Non-pigmented ciliary epithelial cell (primary cell): ENCODE results near the gene PLPPR3.
"Not testable (repeated sequence)": the region's sequence is repeated elsewhere in the genome, so short reads cannot be mapped to it uniquely, and the experiment has no call there.

Experiments used
- DNase-seq: peaks from one replicate; pipeline ENCODE4 v3.0.0-alpha.2; 2010; ENCODE audit warnings: low read depth

Gene PLPPR3

GRCh38 chr19:821825-822503, at the start of gene PLPPR3:
TSS of gene PLPPR3 (minus strand) at chr19:821955. CDS start at chr19:821559, 396 bp downstream.
- DNase-seq: no peak

DNA sequence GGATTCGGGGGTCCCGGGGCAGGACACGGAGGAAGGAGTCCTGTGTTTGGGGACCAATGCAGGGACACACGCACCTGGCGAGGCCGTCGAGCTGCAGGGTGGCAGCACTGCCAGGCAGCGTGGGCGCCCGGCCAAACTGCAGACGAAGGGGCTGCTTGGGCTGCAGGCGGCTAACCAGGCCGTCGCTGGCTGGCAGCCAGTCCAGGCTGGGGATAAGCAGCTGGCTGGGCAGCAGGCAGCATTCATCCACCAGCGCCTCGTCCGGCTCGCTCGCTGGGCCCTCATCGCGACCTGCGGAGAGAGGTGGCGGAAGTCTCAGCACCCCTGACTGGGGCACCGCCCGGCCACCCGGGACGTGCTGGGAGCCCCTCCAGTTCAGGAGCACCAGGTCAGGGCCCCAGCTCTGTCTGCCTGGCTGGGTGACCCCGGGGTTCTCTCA, 49.2 kb upstream of the PLPPR3 start:
- DNase-seq: no peak

DNA sequence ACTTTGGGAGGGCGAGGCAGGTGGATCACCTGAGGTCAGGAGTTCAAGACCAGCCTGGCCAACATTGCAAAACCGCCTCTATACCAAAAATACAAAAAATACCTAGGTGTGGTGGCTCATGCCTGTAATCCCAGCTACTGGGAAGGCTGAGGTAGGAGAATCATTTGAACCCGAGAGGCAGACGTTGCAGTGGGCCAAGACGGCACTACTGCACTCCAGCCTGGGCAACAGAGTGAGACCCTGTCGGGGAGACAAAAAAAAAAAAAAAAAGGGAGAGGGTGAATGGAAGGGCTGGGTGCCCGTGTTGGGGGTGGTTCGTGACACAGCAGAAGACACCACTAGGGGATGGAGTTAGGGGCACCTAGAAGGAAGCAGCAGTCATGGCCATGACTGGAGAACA, 48.6 kb upstream of the PLPPR3 start:
- DNase-seq: no peak

DNA sequence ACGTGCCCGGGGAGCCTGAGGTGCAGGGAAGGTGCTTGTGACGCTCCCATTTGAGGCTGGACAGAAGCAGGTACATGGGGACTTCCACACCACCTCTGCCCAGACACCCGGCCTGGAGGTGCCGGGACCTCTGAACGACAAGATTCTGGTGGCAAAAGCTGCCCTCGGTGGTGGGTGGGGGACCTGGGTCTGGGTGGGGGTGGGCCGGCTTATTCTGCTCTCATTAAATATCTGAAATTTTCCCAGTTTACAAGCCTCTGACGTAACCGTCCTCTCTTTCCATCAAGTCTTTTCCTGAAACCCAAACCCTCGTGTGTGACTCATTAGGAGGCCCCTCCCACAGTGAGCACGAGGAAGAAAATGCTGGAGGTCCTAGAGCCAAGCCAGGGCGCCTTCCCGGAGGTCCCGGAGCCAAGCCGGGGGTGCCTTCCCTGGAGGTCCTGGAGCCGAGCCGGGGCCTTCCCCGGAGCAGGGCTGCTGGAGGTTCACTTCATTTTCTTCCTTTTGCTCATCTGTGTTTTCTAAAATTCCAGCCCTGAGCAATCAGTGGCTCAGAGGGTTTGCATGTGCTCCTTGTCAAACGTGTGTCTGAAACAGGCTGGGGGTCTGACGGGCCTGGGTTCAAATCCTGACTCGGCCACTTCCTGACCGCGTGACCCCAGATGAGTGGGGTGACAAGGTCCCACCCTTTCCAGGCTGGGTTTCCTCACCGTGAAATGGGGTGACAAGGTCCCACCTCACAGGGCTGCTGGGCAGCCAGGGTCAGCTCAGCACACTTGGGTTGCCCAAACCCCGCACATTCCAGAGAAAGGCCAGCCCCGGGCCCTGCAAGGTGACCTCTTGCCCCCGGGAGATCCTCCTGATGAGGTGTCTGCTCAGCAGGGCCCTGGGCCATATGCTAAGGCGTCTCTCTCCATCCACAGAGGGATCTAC, 47.8 kb upstream of the PLPPR3 start:
- DNase-seq: peak; percentile 73

- DNase-seq: no peak
Measured at GRCh38 chr19:868458-869244, 46.9 kb upstream of the PLPPR3 start.

DNA sequence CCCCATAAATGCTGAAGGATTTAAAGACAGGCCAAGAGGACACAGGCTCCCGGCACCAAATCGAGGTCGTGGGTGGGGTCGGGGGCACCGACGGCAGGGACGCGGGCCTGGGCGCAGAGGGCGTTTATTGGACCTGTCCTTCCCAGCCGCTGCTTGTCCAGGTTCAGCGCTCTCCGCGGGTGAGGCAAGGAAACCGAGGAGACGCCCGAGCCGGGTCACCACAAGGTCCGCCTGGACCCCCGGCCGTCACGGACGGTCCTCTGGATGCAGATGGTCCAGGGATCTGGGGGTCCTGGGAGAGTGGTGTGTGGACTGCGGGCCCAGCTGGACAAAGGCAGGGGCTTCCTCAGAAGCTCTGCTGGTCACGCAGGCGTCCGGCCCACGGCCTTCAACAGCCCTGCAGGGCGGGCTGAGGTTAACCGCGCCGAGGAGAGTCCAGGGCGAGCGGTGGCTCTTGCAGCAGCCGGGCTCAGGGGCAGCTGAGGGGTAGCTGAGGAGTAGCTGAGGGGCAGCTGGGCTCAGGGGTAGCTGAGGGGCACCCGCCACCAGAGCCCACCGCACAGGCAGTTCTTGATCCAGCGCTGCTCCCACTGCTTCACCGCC, 46.2 kb upstream of the PLPPR3 start:
- no peak for DNase-seq

- no peak for DNase-seq
Measured at GRCh38 chr19:867301-867793, 45.6 kb upstream of the PLPPR3 start.

GRCh38 chr19:866769-867300, 45.1 kb upstream of the PLPPR3 start:
- DNase-seq: no peak

DNA sequence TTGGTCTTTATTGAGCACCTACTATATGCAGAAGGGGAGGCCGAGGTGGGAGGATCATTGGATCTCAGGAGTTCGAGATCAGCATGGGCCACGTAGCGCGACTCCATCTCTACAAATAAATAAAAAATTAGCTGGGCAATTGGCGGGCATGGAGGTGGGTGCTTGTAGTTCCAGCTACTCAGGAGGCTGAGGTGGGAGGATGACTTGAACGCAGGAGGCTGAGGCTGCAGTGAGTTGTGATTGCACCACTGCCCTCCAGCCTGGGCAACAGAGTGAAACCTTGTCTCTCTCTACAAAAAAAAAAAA, 41.5 kb upstream of the PLPPR3 start:
- no peak for DNase-seq

GRCh38 chr19:862581-863314, 41.0 kb upstream of the PLPPR3 start:
- DNase-seq: no peak

- DNase-seq: no peak
Measured at GRCh38 chr19:861756-862580, 40.2 kb upstream of the PLPPR3 start.

DNA sequence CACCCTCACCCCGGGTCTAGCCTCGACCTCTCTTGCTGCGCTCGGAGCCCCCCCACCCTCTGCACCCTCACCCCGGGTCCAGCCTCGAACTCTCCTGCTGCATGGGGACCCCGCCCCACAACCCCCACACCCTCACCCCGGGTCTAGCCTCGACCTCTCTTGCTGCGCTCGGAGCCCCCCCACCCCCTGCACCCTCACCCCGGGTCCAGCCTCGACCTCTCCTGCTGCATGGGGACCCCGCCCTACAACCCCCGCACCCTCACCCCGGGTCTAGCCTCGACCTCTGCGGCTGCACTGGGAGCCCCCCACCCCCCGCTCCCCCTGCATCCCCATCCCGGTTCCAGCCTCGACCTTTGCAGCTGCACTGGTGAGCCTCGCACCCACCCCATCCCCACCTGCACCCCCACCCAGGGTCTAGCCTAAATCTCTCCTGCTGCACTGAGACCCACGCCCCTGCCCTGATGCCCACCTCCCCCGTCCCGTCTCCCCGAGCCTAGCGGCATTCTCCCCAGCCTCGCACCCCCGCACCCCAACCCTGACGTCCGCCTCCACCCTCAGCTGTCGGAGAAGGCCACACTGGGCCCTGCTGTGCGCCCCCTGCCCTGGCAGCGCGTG, 39.5 kb upstream of the PLPPR3 start:
- DNase-seq: no peak

DNA sequence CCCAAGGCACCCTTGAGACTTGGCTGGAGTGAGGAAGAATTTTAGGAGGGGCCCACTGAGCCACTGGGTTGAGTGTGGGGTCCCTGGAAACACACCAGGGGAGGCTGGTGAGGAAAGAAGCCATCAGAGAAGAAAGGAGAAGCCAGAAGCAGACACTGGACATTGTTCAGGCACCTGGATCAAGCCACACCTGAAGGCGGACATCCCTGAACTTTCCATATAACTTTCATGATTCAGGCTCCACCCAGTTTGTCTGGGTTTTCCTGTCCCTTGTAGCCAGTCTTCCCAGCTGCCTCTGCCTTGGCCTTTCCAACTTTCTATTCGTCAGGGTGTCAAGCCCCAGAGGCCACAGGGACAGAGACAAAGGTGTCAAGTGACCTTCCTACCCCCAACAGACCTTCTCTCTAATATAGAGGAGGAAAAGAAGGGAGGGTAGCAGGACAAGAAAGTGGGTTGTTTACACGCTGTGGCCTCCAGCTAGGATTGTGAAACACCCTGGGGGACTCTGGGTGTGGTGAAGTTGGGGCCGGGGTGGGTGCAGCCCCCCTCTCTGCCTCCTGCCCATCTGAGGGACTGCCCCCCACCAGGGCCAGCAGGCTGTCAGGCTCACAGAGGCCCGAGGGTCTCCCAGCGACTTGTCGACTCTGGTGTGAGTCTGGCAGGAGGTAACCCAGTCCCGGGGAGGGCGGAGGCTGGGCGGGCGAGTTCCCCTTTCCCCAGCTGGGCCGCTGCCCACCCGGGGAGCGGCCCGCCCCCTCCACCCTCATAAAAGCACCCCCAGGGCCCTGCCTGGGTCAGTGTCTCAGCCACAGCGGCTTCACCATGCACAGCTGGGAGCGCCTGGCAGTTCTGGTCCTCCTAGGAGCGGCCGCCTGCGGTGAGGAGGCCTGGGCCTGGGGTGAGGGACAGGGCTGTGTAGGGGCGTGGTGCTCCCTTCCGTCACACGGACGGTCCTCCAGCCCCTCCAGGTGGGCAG, 37.4 kb upstream of the PLPPR3 start, which contains the start of gene CFD:
Gene CFD (plus strand): TSS at position 797 of the 976 bp plus-strand sequence. CDS start 26 bp downstream, at position 823.
- no peak for DNase-seq

GRCh38 chr19:858284-858683, 36.5 kb upstream of the PLPPR3 start:
- no peak for DNase-seq

DNA sequence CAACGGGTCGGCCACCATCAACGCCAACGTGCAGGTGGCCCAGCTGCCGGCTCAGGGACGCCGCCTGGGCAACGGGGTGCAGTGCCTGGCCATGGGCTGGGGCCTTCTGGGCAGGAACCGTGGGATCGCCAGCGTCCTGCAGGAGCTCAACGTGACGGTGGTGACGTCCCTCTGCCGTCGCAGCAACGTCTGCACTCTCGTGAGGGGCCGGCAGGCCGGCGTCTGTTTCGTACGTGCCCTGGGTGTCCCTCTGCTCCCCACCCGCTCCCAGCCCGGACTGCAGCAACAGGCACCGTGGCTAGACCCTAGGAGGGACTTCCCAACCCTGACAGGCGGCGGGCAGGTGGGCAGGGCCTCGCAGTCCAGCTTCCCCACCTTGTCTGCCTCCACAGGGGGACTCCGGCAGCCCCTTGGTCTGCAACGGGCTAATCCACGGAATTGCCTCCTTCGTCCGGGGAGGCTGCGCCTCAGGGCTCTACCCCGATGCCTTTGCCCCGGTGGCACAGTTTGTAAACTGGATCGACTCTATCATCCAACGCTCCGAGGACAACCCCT, 33.9 kb upstream of the PLPPR3 start:
- no peak for DNase-seq

DNA sequence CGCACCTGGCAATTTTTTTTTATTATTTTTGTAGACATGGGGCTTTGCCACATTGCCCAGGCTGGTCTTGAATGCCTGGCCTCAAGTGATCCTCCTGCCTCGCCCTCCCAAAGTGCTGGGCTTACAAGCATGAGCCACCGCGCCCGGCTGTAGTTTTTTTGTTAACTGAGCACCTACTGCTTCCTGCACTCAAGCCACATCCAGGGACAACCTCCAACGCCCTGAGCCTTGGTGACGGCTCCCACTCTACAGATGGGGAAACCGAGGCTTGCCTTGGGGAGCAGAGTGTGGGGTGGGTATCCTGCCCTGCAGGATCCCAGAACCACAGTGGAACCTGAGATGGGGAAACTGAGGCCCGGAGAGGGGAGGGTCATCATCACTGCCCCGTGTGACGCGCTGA, 33.4 kb upstream of the PLPPR3 start:
- no peak for DNase-seq

GRCh38 chr19:854549-854948, 32.8 kb upstream of the PLPPR3 start:
- DNase-seq: no peak

DNA sequence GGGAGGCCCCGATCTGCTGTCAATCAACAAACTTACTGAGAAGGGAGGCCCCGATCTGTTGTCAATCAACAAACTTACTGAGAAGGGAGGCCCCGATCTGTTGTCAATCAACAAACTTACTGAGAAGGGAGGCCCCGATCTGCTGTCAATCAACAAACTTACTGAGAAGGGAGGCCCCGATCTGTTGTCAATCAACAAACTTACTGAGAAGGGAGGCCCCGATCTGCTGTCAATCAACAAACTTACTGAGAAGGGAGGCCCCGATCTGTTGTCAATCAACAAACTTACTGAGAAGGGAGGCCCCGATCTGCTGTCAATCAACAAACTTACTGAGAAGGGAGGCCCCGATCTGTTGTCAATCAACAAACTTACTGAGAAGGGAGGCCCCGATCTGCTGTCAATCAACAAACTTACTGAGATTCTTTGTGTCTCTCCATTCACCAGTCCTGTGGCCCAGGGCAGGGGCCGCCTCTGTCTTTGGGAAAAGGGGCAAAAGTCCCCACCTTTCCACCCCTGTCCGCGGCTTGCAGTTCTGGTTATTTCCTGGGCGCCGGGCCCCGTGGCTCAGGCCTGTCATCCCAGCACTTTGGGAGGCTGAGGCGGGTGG, 32.0 kb upstream of the PLPPR3 start:
- not testable (repeated sequence) for DNase-seq
